ENCODE measurements around the gene SENP7. TPM values are rescaled to one million over a fixed set of nuclear protein-coding genes. Genes with fewer than 3 reads are reported as not detected.

The SENP7 gene
- total RNA-seq, 1 donor from 2014 or later = 17.9 TPM

DNA sequence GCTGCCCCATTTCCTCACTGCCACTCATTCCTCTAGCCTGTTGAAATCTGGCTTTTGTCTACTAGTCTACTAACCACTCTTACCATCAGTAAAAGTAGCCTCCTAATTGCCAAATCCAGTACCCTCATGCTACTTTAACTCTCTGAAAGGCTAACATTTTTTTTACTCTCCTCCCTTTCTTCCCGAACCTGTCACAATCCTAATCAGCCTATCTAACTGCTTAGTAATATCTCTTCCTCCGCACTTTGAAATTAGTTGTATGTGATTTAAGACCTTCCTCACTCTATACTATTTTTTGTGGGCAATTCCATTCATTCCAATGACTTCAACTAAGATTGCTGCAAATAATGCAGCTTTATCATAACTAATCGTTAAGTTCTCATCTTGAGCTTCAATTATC, 3.7 kb downstream of the SENP7 start:
- Histone ChIP-seq H3K36me3 (no peaks in the 10 kb centered on the region), H3K4me1 (peaks cover 32% of the 10 kb centered on the region), H3K9me3 (no peaks in the 10 kb centered on the region), H3K27me3 (no peaks in the 10 kb centered on the region), H3K4me3 (no peak overlapping the region), H3K27ac (no peak overlapping the region)
- TF ChIP-seq POLR2A (IDR thresholded peaks at IDR 0.05) (no peak), POLR2AphosphoS5 (IDR thresholded peaks at IDR 0.05; ENCODE audit: insufficient read depth in 1 of 2, low read depth in 1 of 2) (no peak)
- TF ChIP-seq, protein P1, sequence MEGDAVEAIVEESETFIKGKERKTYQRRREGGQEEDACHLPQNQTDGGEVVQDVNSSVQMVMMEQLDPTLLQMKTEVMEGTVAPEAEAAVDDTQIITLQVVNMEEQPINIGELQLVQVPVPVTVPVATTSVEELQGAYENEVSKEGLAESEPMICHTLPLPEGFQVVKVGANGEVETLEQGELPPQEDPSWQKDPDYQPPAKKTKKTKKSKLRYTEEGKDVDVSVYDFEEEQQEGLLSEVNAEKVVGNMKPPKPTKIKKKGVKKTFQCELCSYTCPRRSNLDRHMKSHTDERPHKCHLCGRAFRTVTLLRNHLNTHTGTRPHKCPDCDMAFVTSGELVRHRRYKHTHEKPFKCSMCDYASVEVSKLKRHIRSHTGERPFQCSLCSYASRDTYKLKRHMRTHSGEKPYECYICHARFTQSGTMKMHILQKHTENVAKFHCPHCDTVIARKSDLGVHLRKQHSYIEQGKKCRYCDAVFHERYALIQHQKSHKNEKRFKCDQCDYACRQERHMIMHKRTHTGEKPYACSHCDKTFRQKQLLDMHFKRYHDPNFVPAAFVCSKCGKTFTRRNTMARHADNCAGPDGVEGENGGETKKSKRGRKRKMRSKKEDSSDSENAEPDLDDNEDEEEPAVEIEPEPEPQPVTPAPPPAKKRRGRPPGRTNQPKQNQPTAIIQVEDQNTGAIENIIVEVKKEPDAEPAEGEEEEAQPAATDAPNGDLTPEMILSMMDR (IDR thresholded peaks at IDR 0.05) = no peak
- DNase-seq (ENCODE audit: extremely low spot score in 2 of 2) = no peak
- intact Hi-C loops (cut with DNase I) = no loop called here

DNA sequence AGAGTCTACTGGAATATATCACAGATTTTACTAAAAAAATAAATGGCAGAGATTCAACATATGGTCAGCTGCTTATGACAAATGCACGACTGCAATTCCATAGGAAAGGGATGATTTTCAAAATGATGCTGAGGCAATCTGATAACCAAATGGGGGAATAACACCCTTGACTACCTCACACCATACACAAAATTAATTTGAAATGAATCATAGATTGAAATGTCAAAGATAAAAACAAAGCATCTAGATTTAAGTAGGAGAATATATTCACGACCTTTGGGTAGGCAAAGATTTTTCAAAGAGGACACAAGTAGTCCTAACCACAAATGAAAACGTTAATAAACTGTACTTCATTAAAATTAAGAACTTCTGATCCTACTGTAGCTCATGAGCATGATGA, 11.2 kb downstream of the SENP7 start:
- Histone ChIP-seq H3K27me3 (no peaks in the 10 kb centered on the region), H3K4me3 (no peak overlapping the region), H3K4me1 (no peaks in the 10 kb centered on the region), H3K27ac (no peak overlapping the region), H3K36me3 (no peaks in the 10 kb centered on the region), H3K9me3 (no peaks in the 10 kb centered on the region)
- intact Hi-C loops (cut with DNase I) = no loop called here
- TF ChIP-seq, protein P1 (IDR thresholded peaks at IDR 0.05) = no peak
- TF ChIP-seq POLR2A (IDR thresholded peaks at IDR 0.05) (no peak), POLR2AphosphoS5 (IDR thresholded peaks at IDR 0.05; ENCODE audit: insufficient read depth in 1 of 2, low read depth in 1 of 2) (no peak)
- DNase-seq (ENCODE audit: extremely low spot score in 2 of 2) = no peak

DNA sequence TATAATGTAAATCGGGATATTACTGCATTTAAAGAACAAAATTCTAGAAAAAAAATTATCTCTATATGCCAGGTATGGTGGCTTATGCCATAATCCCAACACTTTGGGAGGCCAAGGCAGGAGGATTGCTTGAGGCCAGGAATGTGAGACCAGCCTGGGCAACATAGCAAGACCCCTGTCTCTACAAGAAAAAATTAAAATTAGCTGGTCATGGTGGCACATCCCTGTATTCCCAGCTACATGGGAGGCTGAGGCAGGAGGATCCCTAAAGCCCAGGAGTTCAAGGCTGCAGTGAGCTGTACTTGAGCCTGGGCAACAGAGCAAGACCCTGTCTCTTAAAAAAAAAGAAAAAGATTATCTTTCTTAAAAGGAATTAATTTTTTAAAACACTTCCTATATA, 12.8 kb downstream of the SENP7 start:
- Histone ChIP-seq H3K27me3 (no peaks in the 10 kb centered on the region), H3K36me3 (no peaks in the 10 kb centered on the region), H3K27ac (no peak overlapping the region), H3K4me3 (no peak overlapping the region), H3K9me3 (no peaks in the 10 kb centered on the region), H3K4me1 (no peaks in the 10 kb centered on the region)
- DNase-seq (ENCODE audit: extremely low spot score in 2 of 2) = no peak
- intact Hi-C loops (cut with DNase I) = no loop called here
- TF ChIP-seq, protein P1 (IDR thresholded peaks at IDR 0.05) = no peak
- TF ChIP-seq POLR2AphosphoS5 (IDR thresholded peaks at IDR 0.05; ENCODE audit: insufficient read depth in 1 of 2, low read depth in 1 of 2) (no peak), POLR2A (IDR thresholded peaks at IDR 0.05) (no peak)

DNA sequence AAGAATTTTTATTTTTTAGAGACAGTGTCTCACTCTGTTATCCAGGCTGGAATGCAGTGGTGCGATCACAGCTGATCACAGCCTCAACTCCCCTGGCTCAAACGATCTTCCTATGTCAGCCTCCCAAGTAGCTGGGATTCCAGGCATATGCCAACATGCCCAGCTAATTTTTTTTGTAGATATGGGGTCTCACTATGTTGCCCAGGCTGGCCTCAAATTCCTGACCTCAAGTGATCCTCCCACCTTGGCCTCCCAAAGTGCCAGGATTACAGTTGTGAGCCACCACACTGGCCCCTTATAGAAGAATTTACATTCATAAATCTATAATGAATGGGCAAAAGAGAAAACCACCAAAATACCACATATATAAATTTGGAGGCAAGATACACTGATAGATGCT, 15.2 kb downstream of the SENP7 start:
- Histone ChIP-seq H3K4me3 (no peak overlapping the region), H3K4me1 (no peaks in the 10 kb centered on the region), H3K9me3 (no peaks in the 10 kb centered on the region), H3K27me3 (no peaks in the 10 kb centered on the region), H3K27ac (no peak overlapping the region), H3K36me3 (no peaks in the 10 kb centered on the region)
- no peak for DNase-seq (ENCODE audit: extremely low spot score in 2 of 2)
- TF ChIP-seq POLR2AphosphoS5 (IDR thresholded peaks at IDR 0.05; ENCODE audit: insufficient read depth in 1 of 2, low read depth in 1 of 2) = no peak
- TF ChIP-seq POLR2A (IDR thresholded peaks at IDR 0.05) = no peak
- TF ChIP-seq, protein P1 (IDR thresholded peaks at IDR 0.05) = no peak
- intact Hi-C loops (cut with DNase I) = no loop called here

DNA sequence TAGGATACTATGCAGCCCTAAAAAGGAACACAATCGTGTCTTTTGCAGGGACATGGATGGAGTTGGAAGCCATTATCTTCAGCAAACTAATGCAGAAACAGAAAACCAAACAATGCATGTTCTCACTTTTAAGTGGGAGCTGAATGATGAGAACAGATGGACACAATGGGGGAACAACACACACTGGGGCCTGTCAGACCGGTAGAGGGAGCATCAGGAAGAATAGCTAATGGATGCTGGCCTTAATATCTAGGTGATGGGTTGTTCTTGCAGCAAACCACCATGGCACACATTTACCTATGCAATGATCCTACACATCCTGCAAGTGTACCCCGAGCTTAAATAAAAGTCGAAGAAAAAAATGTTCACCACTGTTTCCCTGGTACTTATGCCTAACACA, 17.5 kb downstream of the SENP7 start:
- Histone ChIP-seq H3K4me1 (no peaks in the 10 kb centered on the region), H3K27me3 (no peaks in the 10 kb centered on the region), H3K9me3 (no peaks in the 10 kb centered on the region), H3K27ac (no peak overlapping the region), H3K4me3 (no peak overlapping the region), H3K36me3 (no peaks in the 10 kb centered on the region)
- intact Hi-C loops (cut with DNase I) = no loop called here
- TF ChIP-seq, protein P1 (IDR thresholded peaks at IDR 0.05) = no peak
- TF ChIP-seq POLR2A (IDR thresholded peaks at IDR 0.05) (no peak), POLR2AphosphoS5 (IDR thresholded peaks at IDR 0.05; ENCODE audit: insufficient read depth in 1 of 2, low read depth in 1 of 2) (no peak)
- no peak for DNase-seq (ENCODE audit: extremely low spot score in 2 of 2)

Measured in vagina (tissue), 2 donors.